Epithelial cell of proximal tubule (primary cell): ENCODE measurements around the gene NFKB1. TPM values are rescaled to one million over a fixed set of nuclear protein-coding genes. Genes with fewer than 3 reads are reported as not detected.
A peak's percentile ranks its signal among the peaks of the same experiment; 100 is the strongest.

Source experiments
- DNase-seq: peaks from one replicate; pipeline ENCODE4 v3.0.0-alpha.2; 2011; ENCODE audit warnings: low read depth
- H3K4me3 ChIP-seq: 2 replicates; pipeline ENCODE4 v1.5.1; 2011; ENCODE audit warnings: low read depth, mild to moderate bottlenecking, low read length
- total RNA-seq: library from RNA; depleted of rRNA; stranded (reverse); fragments of >200 nt; gene quantifications from 2 replicates; pipeline ENCODE4 v1.2.3, GENCODE V29; 2015
- TF ChIP-seq, protein P1 (sequence below): conservative IDR thresholded peaks from 2 replicates; pipeline ENCODE4 v1.5.1; 2012; ENCODE audit warnings: low read depth, mild to moderate bottlenecking, low read length

The NFKB1 gene
- total RNA-seq, 1 donor from 2014 or later = 26.2 TPM

DNA sequence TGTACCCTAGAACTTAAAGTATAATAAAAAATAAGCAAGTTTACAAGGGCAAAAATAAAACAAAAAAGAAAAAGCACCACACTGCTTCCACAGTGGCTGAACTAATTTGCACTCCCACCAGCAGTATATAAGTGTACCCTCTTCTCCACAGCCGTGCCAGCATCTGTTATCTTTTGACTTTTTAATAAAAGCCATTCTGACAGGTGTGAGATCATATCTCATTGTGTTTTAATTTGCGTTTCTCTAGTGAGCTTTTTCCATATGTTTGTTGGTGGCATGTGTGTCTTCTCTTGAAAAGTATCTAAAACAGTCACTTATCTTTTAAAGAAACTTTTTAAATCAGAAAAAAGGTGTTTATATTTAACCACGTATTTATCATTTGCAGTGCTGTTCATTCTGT, 71.3 kb downstream of the NFKB1 start:
- H3K4me3 ChIP-seq = no peak overlapping the region
- no peak for DNase-seq
- TF ChIP-seq, protein P1, sequence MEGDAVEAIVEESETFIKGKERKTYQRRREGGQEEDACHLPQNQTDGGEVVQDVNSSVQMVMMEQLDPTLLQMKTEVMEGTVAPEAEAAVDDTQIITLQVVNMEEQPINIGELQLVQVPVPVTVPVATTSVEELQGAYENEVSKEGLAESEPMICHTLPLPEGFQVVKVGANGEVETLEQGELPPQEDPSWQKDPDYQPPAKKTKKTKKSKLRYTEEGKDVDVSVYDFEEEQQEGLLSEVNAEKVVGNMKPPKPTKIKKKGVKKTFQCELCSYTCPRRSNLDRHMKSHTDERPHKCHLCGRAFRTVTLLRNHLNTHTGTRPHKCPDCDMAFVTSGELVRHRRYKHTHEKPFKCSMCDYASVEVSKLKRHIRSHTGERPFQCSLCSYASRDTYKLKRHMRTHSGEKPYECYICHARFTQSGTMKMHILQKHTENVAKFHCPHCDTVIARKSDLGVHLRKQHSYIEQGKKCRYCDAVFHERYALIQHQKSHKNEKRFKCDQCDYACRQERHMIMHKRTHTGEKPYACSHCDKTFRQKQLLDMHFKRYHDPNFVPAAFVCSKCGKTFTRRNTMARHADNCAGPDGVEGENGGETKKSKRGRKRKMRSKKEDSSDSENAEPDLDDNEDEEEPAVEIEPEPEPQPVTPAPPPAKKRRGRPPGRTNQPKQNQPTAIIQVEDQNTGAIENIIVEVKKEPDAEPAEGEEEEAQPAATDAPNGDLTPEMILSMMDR = no peak

DNA sequence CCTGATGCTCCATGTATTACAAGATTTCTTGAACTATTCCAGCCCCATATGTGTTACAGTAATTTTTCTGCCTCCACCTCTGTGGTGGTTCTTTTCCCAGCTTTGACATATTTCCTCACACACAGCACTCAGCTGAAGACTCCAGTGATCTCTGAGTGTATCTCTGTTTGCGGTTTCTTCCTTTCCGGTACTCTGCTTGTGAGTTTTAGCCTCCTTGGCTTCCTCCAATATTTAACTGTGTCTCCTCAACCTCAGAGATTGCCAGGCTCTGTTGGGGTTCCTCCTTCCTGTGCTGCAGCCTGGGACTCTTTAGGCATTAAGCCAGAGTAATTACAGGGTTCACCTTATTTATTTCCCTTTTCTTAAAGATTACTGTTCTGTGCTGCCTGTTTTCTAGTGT, 73.2 kb downstream of the NFKB1 start:
- H3K4me3 ChIP-seq = no peak overlapping the region
- TF ChIP-seq, protein P1 = no peak

DNA sequence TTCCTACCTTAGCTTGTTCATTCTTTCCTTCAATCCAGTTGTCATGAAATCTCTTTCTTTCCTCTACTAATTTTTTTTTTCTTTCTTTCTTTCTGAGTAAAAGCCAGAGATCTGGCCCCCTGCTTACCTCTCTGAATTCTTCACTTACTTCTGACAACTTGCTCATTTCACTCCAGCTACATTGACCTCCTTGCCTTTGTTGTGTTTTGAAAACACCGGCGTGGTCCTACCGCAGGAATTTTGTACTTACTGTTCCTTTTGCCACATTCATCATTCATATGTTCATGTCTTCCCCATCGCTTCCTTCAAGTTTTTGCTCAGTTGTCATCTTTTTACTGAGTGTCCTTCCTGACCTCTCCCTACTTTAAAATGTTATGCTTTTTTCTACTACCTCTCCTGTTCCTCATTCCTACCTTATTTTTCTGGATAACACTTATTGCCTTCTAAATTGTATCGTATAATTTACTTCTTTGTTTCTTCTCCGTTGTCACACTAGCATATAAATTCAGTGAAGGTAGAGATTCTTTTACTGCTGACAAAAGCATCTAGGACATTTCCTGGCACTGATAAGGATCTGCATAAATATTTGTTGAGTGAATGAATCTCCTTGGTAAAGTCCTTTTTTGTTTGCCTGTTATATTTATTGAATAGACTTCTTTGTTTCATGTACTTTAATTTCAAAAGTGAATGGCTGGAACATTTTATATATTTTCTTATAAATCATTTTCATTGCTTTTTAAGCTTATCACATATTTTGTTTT, 74.4 kb downstream of the NFKB1 start:
- TF ChIP-seq, protein P1 = no peak
- no peak overlapping the region for H3K4me3 ChIP-seq
- no peak for DNase-seq

More for the DNA sequence above, 73.2 kb downstream of the NFKB1 start:
- DNase-seq = no peak

DNA sequence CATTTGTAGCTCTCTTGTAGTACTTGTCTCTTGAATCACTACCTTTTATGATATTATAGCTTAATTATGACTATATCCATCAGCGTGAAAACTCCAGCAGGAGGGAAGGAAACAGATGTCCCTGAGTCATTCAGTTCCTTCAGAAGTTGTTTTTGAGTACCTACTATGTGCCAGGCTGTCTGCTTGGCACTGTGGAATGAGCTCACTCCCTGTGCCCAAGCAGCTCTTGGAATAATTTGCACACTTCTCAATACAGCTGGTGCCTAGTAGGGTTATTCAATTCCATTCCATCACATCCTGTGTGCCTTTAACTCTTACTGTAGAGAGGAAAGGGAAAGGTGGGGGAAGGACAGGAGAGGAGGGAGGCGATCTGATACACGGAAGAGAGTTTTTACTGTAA, 77.1 kb downstream of the NFKB1 start:
- no peak for DNase-seq
- TF ChIP-seq, protein P1 = no peak

DNA sequence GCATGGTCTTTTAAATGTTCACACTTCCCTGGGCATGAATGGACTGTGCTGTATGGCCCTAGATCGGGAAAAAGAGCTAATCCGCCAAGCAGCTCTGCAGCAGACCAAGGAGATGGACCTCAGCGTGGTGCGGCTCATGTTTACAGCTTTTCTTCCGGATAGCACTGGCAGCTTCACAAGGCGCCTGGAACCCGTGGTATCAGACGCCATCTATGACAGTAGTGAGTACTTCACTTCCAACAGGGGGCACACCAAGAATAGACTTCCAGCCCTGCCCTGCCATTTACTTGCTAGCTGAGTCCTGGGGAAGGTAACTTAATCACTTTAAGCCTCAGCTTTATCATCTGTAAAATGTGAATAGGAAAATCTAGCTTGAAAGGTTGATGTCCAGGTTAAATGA, 77.7 kb downstream of the NFKB1 start:
- DNase-seq = no peak
- TF ChIP-seq, protein P1 = peak; percentile 35
- no peak overlapping the region for H3K4me3 ChIP-seq

More for the DNA sequence above, 77.1 kb downstream of the NFKB1 start:
- H3K4me3 ChIP-seq = no peak overlapping the region

DNA sequence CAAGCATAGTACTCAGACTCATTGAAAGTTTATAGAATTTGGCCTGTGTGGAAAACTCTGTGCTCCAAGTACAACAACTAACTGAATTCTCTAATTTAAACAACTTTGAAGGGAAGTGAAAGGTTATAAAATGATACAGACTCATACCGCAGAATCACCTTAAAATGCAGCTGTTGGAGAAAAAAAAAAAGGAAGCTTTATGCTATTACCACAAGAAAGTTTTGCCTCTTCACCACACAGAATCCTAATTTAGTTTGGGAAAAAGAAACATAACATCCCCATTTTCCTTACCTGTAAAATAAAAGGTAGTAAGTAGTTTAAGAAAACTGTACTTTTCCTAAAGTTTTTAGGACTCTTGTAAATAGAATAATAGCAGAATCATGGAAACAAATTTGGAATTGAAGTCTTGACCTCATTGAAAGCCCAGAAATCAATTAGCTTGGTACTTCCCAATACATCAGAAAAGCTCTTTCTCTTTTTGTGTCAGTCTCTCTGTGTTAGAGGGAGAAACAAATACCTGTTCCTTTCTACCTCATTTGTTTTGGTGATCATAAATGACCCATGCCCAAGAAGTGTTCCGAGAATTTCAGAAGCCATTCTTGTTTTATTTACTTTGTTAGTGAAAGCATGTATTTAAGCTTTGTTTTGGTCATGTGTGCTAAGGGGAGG, 78.8 kb downstream of the NFKB1 start:
- TF ChIP-seq, protein P1 = no peak
- no peak for DNase-seq
- no peak overlapping the region for H3K4me3 ChIP-seq
